AG09309 (cell line): ENCODE data around the gene BTBD7.

Experiments used
- DNase-seq: peaks from one replicate; pipeline ENCODE4 v3.0.0-alpha.2; 2010; ENCODE audit warnings: low read depth
- H3K4me3 ChIP-seq: 2 replicates; pipeline ENCODE4 v1.5.1; 2011; ENCODE audit warnings: mild to moderate bottlenecking, low read depth, low read length, moderate library complexity; ENCODE audit not compliant: control insufficient read depth
- CTCF ChIP-seq: IDR thresholded peaks from 2 replicates; pipeline ENCODE4 v1.5.1; 2011; ENCODE audit warnings: mild to moderate bottlenecking, low read depth, low read length, inconsistent platforms; ENCODE audit not compliant: insufficient read depth, control insufficient read depth; ENCODE audit errors: missing control alignments

BTBD7 gene

GRCh38 chr14:93306812-93307211 is 26.0 kb downstream of the BTBD7 start:
- H3K4me3 ChIP-seq = no peak overlapping the region
- DNase-seq = no peak
- TF ChIP-seq CTCF = no peak

GRCh38 chr14:93305725-93306418 is 27.0 kb downstream of the BTBD7 start:
- DNase-seq = no peak
- no peak overlapping the region for H3K4me3 ChIP-seq
- TF ChIP-seq CTCF = no peak

GRCh38 chr14:93304771-93305170 is 28.1 kb downstream of the BTBD7 start:
- TF ChIP-seq CTCF = no peak
- DNase-seq = no peak
- H3K4me3 ChIP-seq = no peak overlapping the region

- no peak for DNase-seq
- no peak overlapping the region for H3K4me3 ChIP-seq
- TF ChIP-seq CTCF = no peak
Observed at GRCh38 chr14:93303659-93304058, 29.2 kb downstream of the BTBD7 start.

GRCh38 chr14:93302688-93303581 is 29.9 kb downstream of the BTBD7 start:
- DNase-seq = no peak
- H3K4me3 ChIP-seq = no peak overlapping the region
- no peak for TF ChIP-seq CTCF

GRCh38 chr14:93301821-93302447 is 30.9 kb downstream of the BTBD7 start:
- DNase-seq = no peak
- no peak overlapping the region for H3K4me3 ChIP-seq
- no peak for TF ChIP-seq CTCF
